Immature natural killer cell (primary cell): ENCODE measurements around the gene SIAH3. TPM values are rescaled to one million over a fixed set of nuclear protein-coding genes. Genes with fewer than 3 reads are reported as not detected.

Experiments used
- DNase-seq, 3 donors: peaks; one replicate each; pipeline ENCODE4 v3.0.0; 2022; ENCODE audit warnings: mixed read lengths in 1 of 3
- H3K27ac Mint-ChIP-seq, 6 donors: one replicate each; pipeline ENCODE4 v1.8.0; 2020; ENCODE audit warnings: mixed read lengths in 6 of 6, mild to moderate bottlenecking in 5 of 6, inconsistent platforms in 4 of 6, moderate library complexity in 3 of 6
- H3K27me3 Mint-ChIP-seq, 3 donors: one replicate each; pipeline ENCODE4 v1.8.0; 2020 to 2021; ENCODE audit warnings: low read depth in 3 of 3, mild to moderate bottlenecking in 3 of 3, mixed read lengths in 3 of 3, moderate library complexity in 3 of 3, inconsistent platforms in 1 of 3
- H3K36me3 Mint-ChIP-seq, 3 donors: one replicate each; pipeline ENCODE4 v1.8.0; 2020; ENCODE audit warnings: mixed read lengths in 3 of 3, inconsistent platforms in 2 of 3, mild to moderate bottlenecking in 2 of 3
- H3K4me1 Mint-ChIP-seq, 2 donors: one replicate each; pipeline ENCODE4 v1.8.0; 2020; ENCODE audit warnings: inconsistent platforms in 2 of 2, mild to moderate bottlenecking in 2 of 2, mixed read lengths in 2 of 2, moderate library complexity in 1 of 2
- H3K4me3 Mint-ChIP-seq, 5 donors: one replicate each; pipeline ENCODE4 v1.8.0; 2020; ENCODE audit warnings: mild to moderate bottlenecking in 5 of 5, mixed read lengths in 5 of 5, inconsistent platforms in 3 of 5, moderate library complexity in 3 of 5
- H3K9me3 Mint-ChIP-seq, 6 donors: one replicate each; pipeline ENCODE4 v1.8.0; 2020; ENCODE audit warnings: mild to moderate bottlenecking in 6 of 6, mixed read lengths in 6 of 6, inconsistent platforms in 4 of 6, moderate library complexity in 3 of 6
- polyA plus RNA-seq, 3 donors: library from polyadenylated mRNA; unstranded; fragments of 300-500 nt; fragmentation: Illumina TruSeq; gene quantifications; one replicate each; pipeline ENCODE4 v1.2.3, GENCODE V29; 2021

The SIAH3 gene, protein sequence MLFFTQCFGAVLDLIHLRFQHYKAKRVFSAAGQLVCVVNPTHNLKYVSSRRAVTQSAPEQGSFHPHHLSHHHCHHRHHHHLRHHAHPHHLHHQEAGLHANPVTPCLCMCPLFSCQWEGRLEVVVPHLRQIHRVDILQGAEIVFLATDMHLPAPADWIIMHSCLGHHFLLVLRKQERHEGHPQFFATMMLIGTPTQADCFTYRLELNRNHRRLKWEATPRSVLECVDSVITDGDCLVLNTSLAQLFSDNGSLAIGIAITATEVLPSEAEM
- polyA plus RNA-seq: not detected

DNA sequence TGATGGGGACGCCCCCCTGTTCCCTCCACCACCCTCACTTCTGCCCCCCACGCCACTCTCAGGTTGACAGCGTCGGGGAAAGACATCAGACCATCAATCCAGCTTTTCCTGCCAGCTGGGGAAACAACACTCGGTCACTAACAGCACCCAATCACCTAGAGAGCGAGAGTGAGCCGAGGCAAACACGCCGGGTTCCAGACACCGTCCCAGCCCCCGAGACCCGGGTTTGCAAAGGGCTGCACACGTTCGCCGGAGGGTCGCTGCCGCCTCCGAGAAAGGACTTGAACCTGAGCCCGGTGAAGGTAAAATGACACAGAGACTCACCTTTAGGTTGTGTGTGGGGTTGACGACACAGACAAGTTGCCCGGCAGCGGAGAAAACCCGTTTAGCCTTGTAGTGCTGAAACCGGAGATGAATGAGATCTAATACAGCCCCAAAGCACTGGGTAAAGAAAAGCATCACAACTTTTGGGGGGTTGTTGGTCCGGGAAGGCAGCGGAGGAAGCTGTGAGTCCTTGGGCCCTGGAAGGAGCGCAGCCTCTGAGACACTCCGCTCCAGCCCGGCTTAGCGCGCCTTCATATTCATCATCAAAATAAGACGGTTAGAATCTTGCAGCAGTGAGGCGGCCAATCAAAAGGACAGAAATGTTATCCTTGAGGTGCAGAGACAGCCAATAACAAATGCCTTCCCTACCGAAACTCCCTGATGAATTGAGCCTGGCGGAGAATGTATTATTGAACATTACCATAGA, at the start of gene SIAH3:
Gene SIAH3, minus strand, starts transcription at position 583 of the 751 bp plus-strand sequence. Its CDS starts 124 bp downstream, at position 459.
- peaks cover 13 to 25% (median 14%) of the 10 kb centered on the region in 3 donors for H3K27me3 Mint-ChIP-seq
- H3K27ac Mint-ChIP-seq: no peak within 1 kb of the TSS
- H3K9me3 Mint-ChIP-seq: peaks cover 0 to 8% (median under 1%) of the 10 kb centered on the region in 6 donors
- DNase-seq: no peak
- H3K4me3 Mint-ChIP-seq: peak within 1 kb of the TSS; percentile 25 to 59 (median 57)
- H3K4me1 Mint-ChIP-seq: peaks cover 22 to 34% of the 10 kb centered on the region in 2 donors
- H3K36me3 Mint-ChIP-seq: no peaks in the 10 kb centered on the region

DNA sequence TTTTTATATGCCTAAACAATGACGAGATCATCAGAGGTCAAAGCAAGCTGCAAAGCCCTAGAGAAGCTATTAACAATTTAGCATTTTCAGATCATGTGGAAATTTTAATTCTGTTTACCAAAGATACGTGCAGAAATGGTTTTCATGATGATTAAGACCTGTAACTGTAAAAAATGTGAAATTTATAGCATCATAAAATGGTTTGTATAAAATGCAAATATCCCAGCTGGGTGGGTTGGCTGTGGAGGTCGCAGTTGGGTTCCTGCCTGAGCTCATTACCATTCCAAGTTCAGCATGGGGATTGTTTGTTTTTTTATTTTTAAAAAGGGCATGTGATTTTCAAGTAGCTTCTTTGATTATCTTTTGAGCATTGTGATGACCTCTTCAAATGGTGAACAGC, 47.9 kb upstream of the SIAH3 start:
- no peak for DNase-seq
- Mint-ChIP-seq H3K27me3 (peaks cover 4 to 6% (median 5%) of the 10 kb centered on the region in 3 donors), H3K36me3 (no peaks in the 10 kb centered on the region), H3K9me3 (no peaks in the 10 kb centered on the region), H3K4me3 (no peak overlapping the region), H3K4me1 (no peaks in the 10 kb centered on the region), H3K27ac (no peak overlapping the region)

- H3K4me3 Mint-ChIP-seq: no peak overlapping the region
These were observed 46.0 kb upstream of the SIAH3 start for GRCh38 chr13:45897562-45897961.

GRCh38 chr13:45896285-45896684, 44.7 kb upstream of the SIAH3 start:
- no peak for DNase-seq
- Mint-ChIP-seq H3K27ac (no peak overlapping the region), H3K36me3 (no peaks in the 10 kb centered on the region), H3K9me3 (peaks cover 0 to 3% (median 0%) of the 10 kb centered on the region in 6 donors), H3K27me3 (peaks cover 0 to 5% (median 4%) of the 10 kb centered on the region in 3 donors), H3K4me3 (no peak overlapping the region), H3K4me1 (no peaks in the 10 kb centered on the region)

More at GRCh38 chr13:45897562-45897961, 46.0 kb upstream of the SIAH3 start:
- Mint-ChIP-seq H3K27ac (no peak overlapping the region), H3K27me3 (peaks cover 0 to 5% (median 4%) of the 10 kb centered on the region in 3 donors), H3K9me3 (no peaks in the 10 kb centered on the region), H3K4me1 (no peaks in the 10 kb centered on the region), H3K36me3 (no peaks in the 10 kb centered on the region)
- no peak for DNase-seq

GRCh38 chr13:45895881-45896280, 44.3 kb upstream of the SIAH3 start:
- peaks cover 2 to 7% (median 5%) of the 10 kb centered on the region in 3 donors for H3K27me3 Mint-ChIP-seq
- DNase-seq: no peak

GRCh38 chr13:45892513-45892912, 41.0 kb upstream of the SIAH3 start:
- H3K27ac Mint-ChIP-seq: no peak overlapping the region
- H3K9me3 Mint-ChIP-seq: peaks cover 0 to 3% (median 0%) of the 10 kb centered on the region in 6 donors
- peaks cover 4 to 12% (median 8%) of the 10 kb centered on the region in 3 donors for H3K27me3 Mint-ChIP-seq
- no peak for DNase-seq
- no peak overlapping the region for H3K4me3 Mint-ChIP-seq
- H3K4me1 Mint-ChIP-seq: no peaks in the 10 kb centered on the region
- no peaks in the 10 kb centered on the region for H3K36me3 Mint-ChIP-seq

More at GRCh38 chr13:45895881-45896280, 44.3 kb upstream of the SIAH3 start:
- H3K36me3 Mint-ChIP-seq: no peaks in the 10 kb centered on the region
- H3K9me3 Mint-ChIP-seq: peaks cover 0 to 3% (median 0%) of the 10 kb centered on the region in 6 donors
- no peaks in the 10 kb centered on the region for H3K4me1 Mint-ChIP-seq
- H3K27ac Mint-ChIP-seq: no peak overlapping the region
- no peak overlapping the region for H3K4me3 Mint-ChIP-seq

DNA sequence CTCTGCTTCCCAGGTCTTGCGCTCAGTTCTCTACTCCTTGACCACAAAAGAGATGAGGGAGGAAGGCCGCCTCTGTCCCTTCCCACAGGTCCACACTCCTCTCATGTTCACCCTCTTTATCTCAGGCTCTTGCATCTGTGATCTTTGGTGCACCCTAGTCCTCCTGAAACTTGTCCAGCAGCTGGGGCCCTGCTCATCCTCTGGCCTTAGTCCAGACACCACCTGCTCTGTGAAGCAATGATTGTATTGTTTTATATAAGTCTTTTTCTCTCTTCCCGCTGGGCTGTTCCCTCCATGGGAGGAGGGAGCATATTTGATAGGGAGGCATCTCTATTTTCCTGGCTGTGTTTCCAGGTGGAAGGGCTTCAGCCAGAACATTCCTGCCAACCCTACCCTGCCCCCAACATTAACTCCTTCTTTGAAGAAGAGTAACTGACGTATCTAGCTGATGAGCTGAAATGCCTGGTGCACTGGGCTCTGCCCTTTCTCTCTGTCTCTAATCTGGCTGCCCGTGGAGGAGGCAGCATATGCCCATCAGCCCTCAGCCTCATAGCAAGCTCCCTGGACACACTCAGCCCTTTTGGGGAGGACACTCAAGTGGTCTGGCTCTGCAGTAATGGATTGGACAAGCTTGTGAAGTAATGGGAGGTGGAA, 38.2 kb upstream of the SIAH3 start:
- no peak overlapping the region for H3K27ac Mint-ChIP-seq
- no peaks in the 10 kb centered on the region for H3K36me3 Mint-ChIP-seq
- no peak overlapping the region for H3K4me3 Mint-ChIP-seq
- H3K4me1 Mint-ChIP-seq: no peaks in the 10 kb centered on the region
- H3K9me3 Mint-ChIP-seq: peaks cover 0 to 3% (median 0%) of the 10 kb centered on the region in 6 donors
- peaks cover 0 to 9% (median 8%) of the 10 kb centered on the region in 3 donors for H3K27me3 Mint-ChIP-seq
- no peak for DNase-seq

GRCh38 chr13:45886466-45886865, 34.9 kb upstream of the SIAH3 start:
- Mint-ChIP-seq H3K9me3 (no peaks in the 10 kb centered on the region), H3K4me3 (no peak overlapping the region), H3K27me3 (peaks cover 0 to 11% (median 9%) of the 10 kb centered on the region in 3 donors), H3K27ac (no peak overlapping the region), H3K36me3 (no peaks in the 10 kb centered on the region), H3K4me1 (no peaks in the 10 kb centered on the region)
- no peak for DNase-seq

GRCh38 chr13:45885194-45885593, 33.6 kb upstream of the SIAH3 start:
- Mint-ChIP-seq H3K27me3 (peaks cover 2 to 9% (median 7%) of the 10 kb centered on the region in 3 donors), H3K9me3 (no peaks in the 10 kb centered on the region), H3K27ac (no peak overlapping the region), H3K4me1 (no peaks in the 10 kb centered on the region), H3K36me3 (no peaks in the 10 kb centered on the region), H3K4me3 (no peak overlapping the region)
- DNase-seq: no peak

DNA sequence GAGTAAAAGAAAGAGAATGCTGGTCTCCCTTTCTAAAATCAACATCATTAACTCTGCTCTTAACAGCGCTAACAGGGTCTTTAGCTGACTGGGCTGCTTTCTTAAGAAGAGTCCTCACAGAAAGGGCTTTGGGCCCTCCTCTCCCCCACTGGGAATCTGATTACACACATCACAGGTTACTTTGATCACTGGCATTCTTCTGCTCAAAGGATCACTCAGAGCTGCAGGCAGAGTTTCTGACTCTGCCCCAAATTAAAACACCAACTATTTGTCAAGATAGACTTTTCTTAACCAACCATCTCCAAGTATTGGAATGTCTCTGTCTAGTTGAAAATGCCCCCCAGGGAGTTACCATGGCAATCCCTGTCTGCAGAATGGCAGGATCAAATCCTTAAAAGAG, 31.1 kb upstream of the SIAH3 start:
- no peak overlapping the region for H3K27ac Mint-ChIP-seq
- peaks cover 2 to 7% (median 3%) of the 10 kb centered on the region in 3 donors for H3K27me3 Mint-ChIP-seq
- H3K4me1 Mint-ChIP-seq: no peaks in the 10 kb centered on the region
- H3K9me3 Mint-ChIP-seq: no peaks in the 10 kb centered on the region
- DNase-seq: no peak
- no peaks in the 10 kb centered on the region for H3K36me3 Mint-ChIP-seq
- no peak overlapping the region for H3K4me3 Mint-ChIP-seq

DNA sequence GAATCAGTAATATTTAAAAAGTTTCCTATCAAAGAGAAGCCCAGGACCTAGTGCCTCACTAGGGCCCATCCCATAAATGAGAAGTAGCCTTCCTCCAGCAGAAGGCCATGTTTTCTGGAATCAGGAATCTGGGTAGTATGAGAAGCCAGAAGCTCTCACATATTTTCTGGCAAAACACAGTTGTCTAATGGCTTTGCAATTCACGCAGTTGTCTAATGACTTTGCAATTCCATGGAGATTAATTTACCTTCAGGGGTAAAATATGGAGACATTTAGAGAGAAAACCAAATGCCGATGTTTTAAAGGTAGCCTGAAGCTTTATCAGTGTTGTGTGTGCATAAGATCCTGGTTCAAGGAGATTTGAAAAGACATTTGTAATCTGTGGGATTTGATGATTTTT, 29.8 kb upstream of the SIAH3 start:
- Mint-ChIP-seq H3K4me1 (no peaks in the 10 kb centered on the region), H3K27ac (no peak overlapping the region), H3K36me3 (no peaks in the 10 kb centered on the region), H3K27me3 (peaks cover 2 to 7% (median 4%) of the 10 kb centered on the region in 3 donors), H3K9me3 (no peaks in the 10 kb centered on the region), H3K4me3 (no peak overlapping the region)
- no peak for DNase-seq

DNA sequence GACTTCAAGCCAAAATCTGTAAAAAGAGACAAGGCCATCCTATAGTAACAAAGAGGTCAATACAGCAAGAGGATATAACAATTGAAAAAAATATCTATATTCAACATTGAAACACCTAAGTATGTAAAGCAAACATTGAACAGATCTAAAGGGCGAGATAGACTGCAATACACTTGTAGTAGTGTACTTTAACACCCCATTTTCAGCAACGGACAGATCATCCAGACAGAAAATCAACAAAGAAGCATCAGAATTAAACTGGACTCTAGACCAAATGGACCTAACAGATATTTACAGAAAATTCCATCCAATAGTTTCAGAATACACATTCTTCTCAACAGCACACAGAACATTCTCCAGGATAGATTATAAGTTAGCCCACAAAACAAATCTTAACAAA, 28.7 kb upstream of the SIAH3 start:
- no peak for DNase-seq
- no peak overlapping the region for H3K4me3 Mint-ChIP-seq
- no peaks in the 10 kb centered on the region for H3K36me3 Mint-ChIP-seq
- H3K27me3 Mint-ChIP-seq: peaks cover 4 to 9% (median 6%) of the 10 kb centered on the region in 3 donors
- H3K9me3 Mint-ChIP-seq: no peaks in the 10 kb centered on the region
- no peak overlapping the region for H3K27ac Mint-ChIP-seq
- H3K4me1 Mint-ChIP-seq: no peaks in the 10 kb centered on the region

DNA sequence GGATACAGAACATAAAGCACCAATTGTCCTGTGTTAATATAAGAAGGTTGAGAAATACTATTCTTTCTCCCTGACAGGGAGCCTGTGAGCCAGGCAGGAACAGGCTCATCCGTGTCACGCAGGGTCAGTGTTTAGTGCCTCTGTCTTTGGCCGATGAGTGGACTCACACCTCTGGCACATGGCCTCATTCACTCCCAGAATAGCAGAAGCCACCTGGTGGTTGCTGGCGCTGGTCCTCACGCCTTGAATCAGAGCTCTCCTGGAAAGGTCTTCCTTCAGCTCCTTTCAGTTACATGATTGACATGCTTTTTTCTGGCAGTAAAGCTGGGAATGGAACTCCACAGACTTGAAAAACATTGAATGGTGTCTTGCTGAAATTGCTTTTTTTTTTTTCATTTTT, 28.1 kb upstream of the SIAH3 start:
- Mint-ChIP-seq H3K27me3 (peaks cover 4 to 9% (median 6%) of the 10 kb centered on the region in 3 donors), H3K4me1 (no peaks in the 10 kb centered on the region), H3K27ac (no peak overlapping the region), H3K36me3 (no peaks in the 10 kb centered on the region), H3K4me3 (no peak overlapping the region), H3K9me3 (no peaks in the 10 kb centered on the region)
- DNase-seq: no peak

DNA sequence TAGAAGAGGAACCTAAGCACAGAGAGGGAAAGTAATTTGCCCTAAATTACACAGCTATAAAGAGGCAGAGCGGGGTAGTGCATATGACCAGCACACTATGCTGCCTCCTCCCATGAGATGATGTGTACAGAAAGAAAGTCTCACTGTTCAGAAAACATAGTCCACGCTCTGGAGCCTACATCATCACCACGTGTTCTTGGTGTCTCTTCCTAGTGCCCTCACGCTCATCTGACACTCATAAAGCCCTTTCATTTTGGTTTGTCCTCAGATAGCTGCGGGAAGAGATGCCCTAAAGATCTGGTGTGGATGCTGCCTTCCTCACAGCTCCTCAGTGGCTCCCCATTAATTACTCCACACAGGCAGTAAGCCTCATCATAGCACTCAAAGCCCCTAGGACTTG, 27.4 kb upstream of the SIAH3 start:
- H3K36me3 Mint-ChIP-seq: no peaks in the 10 kb centered on the region
- no peaks in the 10 kb centered on the region for H3K4me1 Mint-ChIP-seq
- peaks cover 4 to 9% (median 6%) of the 10 kb centered on the region in 3 donors for H3K27me3 Mint-ChIP-seq
- no peak for DNase-seq
- H3K9me3 Mint-ChIP-seq: no peaks in the 10 kb centered on the region
- no peak overlapping the region for H3K4me3 Mint-ChIP-seq
- no peak overlapping the region for H3K27ac Mint-ChIP-seq
